HG02678 (cell line): ENCODE results near the gene ARHGEF12.

ENCODE experiments used
- ATAC-seq: cut with Tn5 transposase; IDR thresholded peaks from one replicate; pipeline ENCODE4 v1.9.1; 2021; ENCODE audit warnings: mild to moderate bottlenecking, moderate library complexity; ENCODE audit not compliant: unreplicated experiment

Gene ARHGEF12

DNA sequence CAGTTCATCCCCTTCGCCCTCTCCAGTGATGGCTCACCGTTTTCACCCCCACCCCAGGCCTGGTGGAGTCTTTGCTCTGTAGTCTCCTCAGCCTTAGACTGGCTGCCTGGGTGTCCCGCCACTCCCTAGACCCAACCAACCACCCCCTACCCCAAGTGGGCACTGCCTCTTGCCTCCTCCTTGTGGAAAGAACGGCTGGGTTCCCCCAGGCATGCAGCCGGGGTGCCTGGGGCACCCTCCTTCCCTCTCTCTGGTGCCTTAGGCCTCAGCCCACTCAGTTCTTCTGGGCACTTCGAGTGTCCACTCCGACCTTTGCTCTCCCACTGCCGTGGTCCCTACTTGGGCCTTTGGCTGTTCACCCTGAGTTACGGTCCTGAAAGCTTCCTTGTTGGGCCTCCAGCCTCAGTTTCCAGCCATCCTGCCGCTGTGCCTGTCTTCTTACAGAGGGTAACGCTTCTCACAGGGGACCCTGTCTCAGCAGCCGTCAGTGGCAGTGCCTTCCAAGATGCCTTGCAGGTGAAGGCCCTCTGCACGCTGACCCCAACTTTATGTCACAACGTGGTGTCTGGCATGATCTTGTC lies 178.4 kb downstream of the ARHGEF12 start:
- no peak for ATAC-seq

- ATAC-seq: no peak
These were observed 179.0 kb downstream of the ARHGEF12 start for GRCh38 chr11:120515186-120515723.

DNA sequence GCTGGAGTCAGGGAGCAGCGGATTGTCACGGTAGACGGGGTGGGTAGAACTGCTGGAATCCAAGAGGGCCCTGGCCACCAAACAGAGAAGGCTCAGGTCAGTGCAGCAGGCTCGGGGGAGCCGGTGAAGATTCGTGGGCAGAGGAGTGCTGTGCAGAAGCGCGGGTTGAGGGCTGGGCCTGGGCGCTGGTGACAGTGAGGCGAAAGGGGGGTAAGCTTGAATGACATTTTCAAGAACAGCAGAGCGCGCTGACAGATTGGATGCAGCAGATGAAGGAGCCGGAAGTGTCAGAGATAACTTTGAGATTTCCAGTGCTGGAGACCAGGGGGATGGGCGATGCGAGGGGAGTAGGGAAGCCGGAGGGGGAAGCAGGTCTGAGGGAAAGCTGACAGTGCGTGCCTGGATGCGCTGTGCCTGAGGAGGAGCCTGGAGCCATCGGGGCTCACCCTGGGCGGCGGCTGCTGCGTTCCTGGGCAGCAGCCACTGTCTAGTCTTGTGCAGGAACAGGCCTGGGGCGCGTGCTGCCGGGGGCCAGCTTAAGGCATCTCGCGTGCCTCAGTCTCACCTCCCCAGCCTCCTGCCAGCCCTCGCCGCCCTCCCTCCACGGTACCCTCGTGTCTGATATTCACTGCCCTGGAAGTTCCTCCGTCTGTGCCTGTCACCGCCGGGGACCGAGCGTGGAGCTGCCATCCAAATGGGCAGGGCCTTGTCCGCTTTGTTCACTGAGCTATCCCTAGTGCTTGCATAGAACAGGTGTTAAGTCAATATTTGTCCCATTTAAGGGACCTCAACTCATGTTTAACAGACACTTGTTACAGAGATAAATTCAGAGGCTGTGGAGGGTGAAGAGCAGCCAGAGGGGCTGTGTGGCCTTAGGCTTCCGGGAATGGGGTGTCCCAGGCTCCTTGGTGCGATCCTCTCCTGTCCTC lies 180.5 kb downstream of the ARHGEF12 start:
- no peak for ATAC-seq

- no peak for ATAC-seq
These were observed 181.2 kb downstream of the ARHGEF12 start for GRCh38 chr11:120517390-120517761.

DNA sequence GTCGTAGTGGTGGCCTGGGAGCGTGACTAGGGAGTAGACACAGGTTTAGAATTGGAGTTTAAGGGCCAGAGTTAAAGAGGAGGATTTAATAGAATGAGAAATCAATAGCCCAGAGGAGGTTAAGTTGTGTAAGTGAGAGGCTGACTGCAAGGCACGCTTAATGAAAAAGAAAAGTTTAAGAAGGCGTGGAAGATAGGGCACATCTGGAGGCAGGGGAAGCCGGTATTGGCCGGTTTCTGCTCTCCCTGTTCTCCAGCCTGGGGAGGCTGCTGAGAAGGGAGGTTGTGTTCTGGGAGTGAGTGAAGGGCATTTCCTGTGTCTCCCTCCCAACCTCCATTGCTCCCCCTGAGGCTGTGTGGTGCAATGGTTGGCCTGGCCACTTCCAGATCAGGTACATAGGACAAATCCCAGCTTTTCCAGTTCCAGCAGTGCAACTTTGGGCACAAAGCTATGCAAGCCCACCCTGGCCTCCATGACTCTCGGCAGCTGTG lies 181.6 kb downstream of the ARHGEF12 start:
- ATAC-seq: no peak

DNA sequence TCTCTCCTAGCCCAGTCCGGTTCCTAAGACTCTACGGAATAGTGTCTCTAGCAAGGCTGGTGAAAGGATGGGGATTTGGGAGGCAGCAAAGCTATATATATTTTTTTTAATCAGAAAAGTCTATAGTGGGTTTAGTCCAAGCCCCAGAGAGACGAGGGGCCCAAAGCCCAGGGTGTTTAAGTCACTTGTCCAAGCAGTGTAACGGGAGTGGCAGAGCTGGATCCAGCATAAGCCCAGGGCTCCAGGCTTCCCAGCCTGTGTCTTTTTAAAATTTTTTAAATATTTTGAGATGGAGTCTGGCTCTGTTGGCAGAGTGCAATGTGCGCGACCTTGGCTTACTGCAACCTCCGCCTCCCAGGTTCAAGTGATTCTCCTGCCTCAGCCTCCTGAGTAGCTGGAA lies 182.1 kb downstream of the ARHGEF12 start:
- no peak for ATAC-seq

GRCh38 chr11:120519474-120519873 lies 183.3 kb downstream of the ARHGEF12 start:
- no peak for ATAC-seq

DNA sequence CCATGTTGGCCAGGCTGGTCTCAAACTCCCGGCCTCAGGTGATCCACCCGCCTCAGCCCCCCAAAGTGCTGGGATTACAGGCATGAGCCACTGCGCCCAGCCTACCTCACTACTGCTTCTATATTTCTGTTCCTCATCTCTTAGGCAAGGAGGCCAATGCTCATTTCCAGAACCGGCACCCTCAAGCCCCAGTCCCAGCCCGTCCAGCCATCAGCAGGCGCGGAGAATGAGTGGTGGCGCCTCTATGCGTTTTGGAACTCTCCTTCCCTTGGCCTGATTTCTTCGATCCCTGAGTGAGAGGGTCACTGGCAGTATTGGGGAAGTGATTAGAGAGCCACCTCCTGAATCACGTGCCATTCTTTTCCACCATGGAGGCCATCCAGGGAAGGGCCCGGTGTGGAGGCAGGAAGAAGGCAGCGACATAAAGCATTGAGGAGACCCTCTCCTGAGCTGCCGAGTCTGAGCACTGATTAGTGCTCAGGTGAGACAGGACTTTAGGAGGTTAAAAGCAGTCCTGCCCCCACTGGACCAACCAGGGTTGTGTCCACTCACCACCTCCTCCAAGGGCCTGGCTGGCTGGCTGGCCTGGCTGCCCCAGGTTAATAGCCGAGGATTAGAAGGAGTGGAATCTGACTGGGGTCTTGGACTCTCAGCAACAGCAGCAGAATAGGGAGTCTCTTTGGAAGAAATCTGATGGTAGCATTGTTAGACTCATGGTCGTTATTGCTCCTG lies 184.0 kb downstream of the ARHGEF12 start:
- ATAC-seq: no peak

- ATAC-seq: no peak
These were observed 185.0 kb downstream of the ARHGEF12 start for GRCh38 chr11:120521176-120521575.

- ATAC-seq: no peak
These were observed 185.8 kb downstream of the ARHGEF12 start for GRCh38 chr11:120522021-120522420.

- no peak for ATAC-seq
These were observed 186.5 kb downstream of the ARHGEF12 start for GRCh38 chr11:120522736-120523135.

DNA sequence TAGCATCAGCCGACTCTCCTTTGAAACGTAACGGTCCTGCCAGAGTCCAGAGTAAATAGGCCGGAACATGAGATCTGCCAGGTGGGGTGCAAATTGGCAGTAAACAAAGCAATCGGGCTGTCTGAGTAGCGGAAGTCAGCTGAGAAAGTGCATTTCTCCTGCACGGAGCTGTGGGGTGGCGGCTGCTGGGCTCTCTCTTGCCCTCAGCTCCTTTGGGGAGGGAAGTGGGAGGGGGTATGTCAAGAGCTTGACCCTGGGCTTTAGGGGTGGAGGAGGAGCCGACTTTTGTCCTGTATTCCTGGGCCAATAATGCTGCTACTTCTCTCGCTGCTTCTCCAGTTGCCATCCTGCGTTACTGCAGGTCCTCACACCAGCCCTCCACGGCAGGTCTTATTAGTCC lies 187.0 kb downstream of the ARHGEF12 start:
- no peak for ATAC-seq

GRCh38 chr11:120524536-120525085 lies 188.4 kb downstream of the ARHGEF12 start:
- ATAC-seq: no peak

- no peak for ATAC-seq
These were observed 189.3 kb downstream of the ARHGEF12 start for GRCh38 chr11:120525261-120526171.

- ATAC-seq: no peak
These were observed 190.0 kb downstream of the ARHGEF12 start for GRCh38 chr11:120526241-120526640.

GRCh38 chr11:120527111-120527761 lies 191.0 kb downstream of the ARHGEF12 start:
- ATAC-seq: no peak

DNA sequence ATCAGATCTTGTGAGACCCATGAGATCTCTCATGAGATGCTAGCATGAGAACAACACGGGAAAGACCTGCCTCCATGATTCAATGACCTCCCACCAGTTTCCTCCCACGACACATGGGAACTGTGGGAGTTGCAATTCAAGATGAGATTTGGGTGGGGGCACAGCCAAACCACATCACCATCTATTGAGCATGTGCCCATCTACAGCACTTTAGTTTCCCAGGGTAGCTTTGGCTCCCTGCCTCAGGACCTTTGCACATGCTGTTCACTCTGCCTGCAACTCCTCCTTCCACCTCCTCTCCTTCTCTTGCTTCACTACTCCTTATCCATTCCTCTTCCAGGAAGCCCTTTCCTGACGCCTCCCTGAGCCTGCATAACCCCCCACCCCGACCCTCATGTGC lies 192.5 kb downstream of the ARHGEF12 start:
- ATAC-seq: no peak

GRCh38 chr11:120529214-120529613 lies 193.0 kb downstream of the ARHGEF12 start:
- no peak for ATAC-seq

GRCh38 chr11:120529911-120530310 lies 193.7 kb downstream of the ARHGEF12 start:
- ATAC-seq: no peak
